ENCODE data around the gene ACOD1. TPM values are rescaled to one million over a fixed set of nuclear protein-coding genes. Genes with fewer than 3 reads are reported as not detected.
A peak's percentile ranks its signal among the peaks of the same experiment; 100 is the strongest.

The ACOD1 gene
- total and polyA plus RNA-seq, 10 of the 15 experiments (the other 5 are each of a cell fraction or from before 2014, with no cell fraction given) = not detected

DNA sequence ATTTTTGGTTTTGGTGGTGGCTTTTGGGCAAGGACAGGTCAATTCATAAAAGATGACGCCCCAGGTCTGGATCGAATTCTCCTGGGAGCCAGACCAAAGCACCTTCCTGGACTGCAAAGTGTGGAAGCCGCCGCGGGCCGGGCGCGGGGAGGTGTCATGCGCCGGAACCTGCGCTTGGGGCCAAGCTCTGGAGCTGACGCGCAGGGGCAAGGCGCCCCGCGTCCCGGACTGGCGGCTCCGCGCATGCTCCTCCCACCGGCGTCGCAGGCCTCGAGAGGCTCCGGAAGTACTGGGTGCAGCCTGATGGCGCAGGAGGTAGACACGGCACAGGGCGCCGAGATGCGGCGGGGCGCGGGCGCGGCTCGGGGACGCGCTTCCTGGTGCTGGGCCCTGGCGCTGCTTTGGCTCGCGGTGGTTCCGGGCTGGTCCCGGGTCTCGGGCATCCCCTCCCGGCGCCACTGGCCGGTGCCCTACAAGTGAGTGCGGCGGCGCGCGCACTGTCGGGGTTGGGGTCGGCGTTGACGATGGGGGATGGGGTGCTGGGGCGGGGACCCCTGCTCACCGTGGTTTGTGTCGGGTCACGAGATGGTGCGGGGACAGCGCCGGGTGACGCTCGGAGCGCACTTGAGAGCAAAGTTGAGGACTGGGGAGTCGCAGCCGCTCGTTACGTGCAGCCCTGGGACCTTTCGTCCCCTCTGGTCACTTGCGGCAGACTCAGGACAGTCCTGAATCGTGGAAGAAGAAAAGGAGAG, 43.7 kb downstream of the ACOD1 start, which contains the start of gene CLN5 (continued):
- TF ChIP-seq RCOR1 (conservative IDR thresholded peaks at IDR 0.05; ENCODE audit: low read depth, low read length) = no peak
- no peak; a peak in 1 of 4 replicates for TF ChIP-seq ETV6 (conservative IDR thresholded peaks at IDR 0.05 in 1 of 2, IDR thresholded peaks at IDR 0.05 in 1 of 2; ENCODE audit: borderline replicate concordance in 1 of 2, low read depth in 1 of 2)
- TF ChIP-seq WRNIP1 (IDR thresholded peaks at IDR 0.05; ENCODE audit: borderline replicate concordance, low read depth, low read length) = no peak
- TF ChIP-seq KDM1A (IDR thresholded peaks at IDR 0.05; ENCODE audit: borderline replicate concordance) = no peak
- TF ChIP-seq NRF1 (conservative IDR thresholded peaks at IDR 0.05; ENCODE audit: low read depth, low read length) = peak; percentile 96
- TF ChIP-seq BHLHE40 (IDR thresholded peaks at IDR 0.05; ENCODE audit: borderline replicate concordance in 1 of 2, low read depth in 2 of 2, low read length in 1 of 2) = peak in 1 of 2 experiments; percentile 81
- TF ChIP-seq PAX8 (IDR thresholded peaks at IDR 0.05) = no peak
- peak; percentile 90 for TF ChIP-seq ZNF207 (IDR thresholded peaks at IDR 0.05; ENCODE audit: borderline replicate concordance)
- no peak for TF ChIP-seq NFYA (IDR thresholded peaks at IDR 0.05; ENCODE audit: borderline replicate concordance, low read depth, low read length)
- peak; percentile 91 for TF ChIP-seq STAT1 (conservative IDR thresholded peaks at IDR 0.05)
- TF ChIP-seq, protein P1, sequence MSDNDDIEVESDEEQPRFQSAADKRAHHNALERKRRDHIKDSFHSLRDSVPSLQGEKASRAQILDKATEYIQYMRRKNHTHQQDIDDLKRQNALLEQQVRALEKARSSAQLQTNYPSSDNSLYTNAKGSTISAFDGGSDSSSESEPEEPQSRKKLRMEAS (IDR thresholded peaks at IDR 0.05; ENCODE audit: low read depth, low read length) = peak; percentile 47
- TF ChIP-seq IRF4 (IDR thresholded peaks at IDR 0.05; ENCODE audit: low read depth, low read length) = 0 out of 2 replicates have a peak, but pooled peaks have one; percentile 3
- TF ChIP-seq, protein P2, sequence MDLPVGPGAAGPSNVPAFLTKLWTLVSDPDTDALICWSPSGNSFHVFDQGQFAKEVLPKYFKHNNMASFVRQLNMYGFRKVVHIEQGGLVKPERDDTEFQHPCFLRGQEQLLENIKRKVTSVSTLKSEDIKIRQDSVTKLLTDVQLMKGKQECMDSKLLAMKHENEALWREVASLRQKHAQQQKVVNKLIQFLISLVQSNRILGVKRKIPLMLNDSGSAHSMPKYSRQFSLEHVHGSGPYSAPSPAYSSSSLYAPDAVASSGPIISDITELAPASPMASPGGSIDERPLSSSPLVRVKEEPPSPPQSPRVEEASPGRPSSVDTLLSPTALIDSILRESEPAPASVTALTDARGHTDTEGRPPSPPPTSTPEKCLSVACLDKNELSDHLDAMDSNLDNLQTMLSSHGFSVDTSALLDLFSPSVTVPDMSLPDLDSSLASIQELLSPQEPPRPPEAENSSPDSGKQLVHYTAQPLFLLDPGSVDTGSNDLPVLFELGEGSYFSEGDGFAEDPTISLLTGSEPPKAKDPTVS (IDR thresholded peaks at IDR 0.05; ENCODE audit: low read depth, low read length) = no peak
- TF ChIP-seq, protein P3, sequence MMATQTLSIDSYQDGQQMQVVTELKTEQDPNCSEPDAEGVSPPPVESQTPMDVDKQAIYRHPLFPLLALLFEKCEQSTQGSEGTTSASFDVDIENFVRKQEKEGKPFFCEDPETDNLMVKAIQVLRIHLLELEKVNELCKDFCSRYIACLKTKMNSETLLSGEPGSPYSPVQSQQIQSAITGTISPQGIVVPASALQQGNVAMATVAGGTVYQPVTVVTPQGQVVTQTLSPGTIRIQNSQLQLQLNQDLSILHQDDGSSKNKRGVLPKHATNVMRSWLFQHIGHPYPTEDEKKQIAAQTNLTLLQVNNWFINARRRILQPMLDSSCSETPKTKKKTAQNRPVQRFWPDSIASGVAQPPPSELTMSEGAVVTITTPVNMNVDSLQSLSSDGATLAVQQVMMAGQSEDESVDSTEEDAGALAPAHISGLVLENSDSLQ (IDR thresholded peaks at IDR 0.05) = no peak
- peak; percentile 55; the same call in 1 of the 2 replicates for TF ChIP-seq BACH1 (IDR thresholded peaks at IDR 0.05; ENCODE audit: borderline replicate concordance)
- TF ChIP-seq, protein P4, sequence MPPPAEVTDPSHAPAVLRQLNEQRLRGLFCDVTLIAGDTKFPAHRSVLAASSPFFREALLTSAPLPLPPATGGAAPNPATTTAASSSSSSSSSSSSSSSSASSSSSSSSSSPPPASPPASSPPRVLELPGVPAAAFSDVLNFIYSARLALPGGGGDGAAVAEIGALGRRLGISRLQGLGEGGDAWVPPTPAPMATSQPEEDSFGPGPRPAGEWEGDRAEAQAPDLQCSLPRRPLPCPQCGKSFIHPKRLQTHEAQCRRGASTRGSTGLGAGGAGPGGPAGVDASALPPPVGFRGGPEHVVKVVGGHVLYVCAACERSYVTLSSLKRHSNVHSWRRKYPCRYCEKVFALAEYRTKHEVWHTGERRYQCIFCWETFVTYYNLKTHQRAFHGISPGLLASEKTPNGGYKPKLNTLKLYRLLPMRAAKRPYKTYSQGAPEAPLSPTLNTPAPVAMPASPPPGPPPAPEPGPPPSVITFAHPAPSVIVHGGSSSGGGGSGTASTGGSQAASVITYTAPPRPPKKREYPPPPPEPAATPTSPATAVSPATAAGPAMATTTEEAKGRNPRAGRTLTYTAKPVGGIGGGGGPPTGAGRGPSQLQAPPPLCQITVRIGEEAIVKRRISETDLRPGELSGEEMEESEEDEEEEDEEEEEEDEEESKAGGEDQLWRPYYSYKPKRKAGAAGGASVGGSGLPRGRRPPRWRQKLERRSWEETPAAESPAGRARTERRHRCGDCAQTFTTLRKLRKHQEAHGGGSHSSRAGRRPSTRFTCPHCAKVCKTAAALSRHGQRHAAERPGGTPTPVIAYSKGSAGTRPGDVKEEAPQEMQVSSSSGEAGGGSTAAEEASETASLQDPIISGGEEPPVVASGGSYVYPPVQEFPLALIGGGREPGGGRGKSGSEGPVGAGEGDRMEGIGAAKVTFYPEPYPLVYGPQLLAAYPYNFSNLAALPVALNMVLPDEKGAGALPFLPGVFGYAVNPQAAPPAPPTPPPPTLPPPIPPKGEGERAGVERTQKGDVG (CRISPR knock-in tag; IDR thresholded peaks at IDR 0.05) = no peak
- TF ChIP-seq SIX5 (IDR thresholded peaks at IDR 0.05; ENCODE audit: low read depth, low read length, severe bottlenecking) = peak; percentile 30
- TF ChIP-seq TAF1 (IDR thresholded peaks at IDR 0.05; ENCODE audit: borderline replicate concordance, low read depth, low read length) = peak; percentile 92
- peak; percentile 76 for TF ChIP-seq KLF5 (IDR thresholded peaks at IDR 0.05; ENCODE audit: partially characterized antibody)
- peak; percentile 66 for TF ChIP-seq SMAD1 (IDR thresholded peaks at IDR 0.05; ENCODE audit: low read depth, partially characterized antibody)
- TF ChIP-seq POLR2AphosphoS2 (IDR thresholded peaks at IDR 0.05; ENCODE audit: low read depth, low read length) = peak; percentile 73; the same call in 1 of the 2 replicates
- no peak for TF ChIP-seq YBX1 (IDR thresholded peaks at IDR 0.05)
- 0 out of 2 replicates have a peak, but pooled peaks have one; percentile 9 for TF ChIP-seq TCF12 (IDR thresholded peaks at IDR 0.05; ENCODE audit: low read depth, low read length)
- no peak for TF ChIP-seq FOXM1 (IDR thresholded peaks at IDR 0.05; ENCODE audit: low read depth, low read length)
- TF ChIP-seq HDGF (IDR thresholded peaks at IDR 0.05) = no peak

Data from GM12878 (cell line).